HepG2 (cell line): ENCODE data around the gene USP34. TPM values are rescaled to one million over a fixed set of nuclear protein-coding genes. Genes with fewer than 3 reads are reported as not detected.

Source experiments
- AGO2 ChIP-seq: fragments of 200-400 bp; formaldehyde crosslinking; optimal IDR thresholded peaks from 2 replicates; pipeline ENCODE3; 2017; ENCODE audit warnings: mild to moderate bottlenecking, low read depth, low read length, moderate library complexity
- AKAP8 ChIP-seq: sonication (generic); formaldehyde crosslinking; IDR thresholded peaks from 2 replicates; pipeline ENCODE4 v1.5.1; 2020; ENCODE audit warnings: mild to moderate bottlenecking, missing genetic modification reagents
- DNMT3B ChIP-seq: conservative IDR thresholded peaks from 2 replicates; pipeline ENCODE4 v1.6.1; 2016; ENCODE audit warnings: missing biosample characterization, control low read depth
- E2F2 ChIP-seq: sonication (generic); formaldehyde crosslinking; IDR thresholded peaks from 2 replicates; pipeline ENCODE4 v1.4.0; 2020; ENCODE audit warnings: missing genetic modification reagents, borderline replicate concordance
- IKZF1 ChIP-seq: fragments of 450-650 bp; IDR thresholded peaks from 2 replicates; pipeline ENCODE4 v1.7.1; 2016
- PLSCR1 ChIP-seq: sonication (generic); formaldehyde crosslinking; IDR thresholded peaks from 2 replicates; pipeline ENCODE4 v1.5.0; 2020; ENCODE audit warnings: missing genetic modification reagents, mild to moderate bottlenecking, borderline replicate concordance
- POLR2A ChIP-seq, 2 experiments: IDR thresholded peaks; 2 replicates each; pipeline ENCODE4 v1.6.1; 2011; ENCODE audit warnings: low read depth in 2 of 2, low read length in 2 of 2, mild to moderate bottlenecking in 1 of 2, moderate library complexity in 1 of 2; ENCODE audit not compliant: insufficient read depth in 1 of 2
- POLR2G ChIP-seq: fragments of 200-400 bp; formaldehyde crosslinking; IDR thresholded peaks from 2 replicates; pipeline ENCODE4 v1.6.1; 2018; ENCODE audit warnings: mild to moderate bottlenecking, low read depth, low read length, moderate library complexity
- PRPF4 ChIP-seq: fragments of 200-400 bp; formaldehyde crosslinking; IDR thresholded peaks from 2 replicates; pipeline ENCODE4 v1.6.1; 2016; ENCODE audit warnings: low read length, low read depth; ENCODE audit not compliant: poor library complexity, severe bottlenecking
- SALL1 ChIP-seq: sonication (generic); formaldehyde crosslinking; IDR thresholded peaks from 2 replicates; pipeline ENCODE4 v1.8.0; 2022; ENCODE audit warnings: mild to moderate bottlenecking, missing genetic modification reagents
- WIZ ChIP-seq: sonication (generic); formaldehyde crosslinking; IDR thresholded peaks from 2 replicates; pipeline ENCODE4 v1.5.1; 2020; ENCODE audit warnings: mild to moderate bottlenecking, missing genetic modification reagents
- ZBTB33 ChIP-seq: sonication (generic); formaldehyde crosslinking; IDR thresholded peaks from 2 replicates; pipeline ENCODE4 v1.4.0; 2020; ENCODE audit warnings: missing genetic modification reagents
- ZBTB38 ChIP-seq: sonication (generic); formaldehyde crosslinking; IDR thresholded peaks from 2 replicates; pipeline ENCODE4 v1.5.1; 2020; ENCODE audit warnings: mild to moderate bottlenecking, missing genetic modification reagents
- ZHX1 ChIP-seq: sonication (generic); formaldehyde crosslinking; IDR thresholded peaks from 2 replicates; pipeline ENCODE4 v1.8.1; 2022; ENCODE audit warnings: low read depth, mild to moderate bottlenecking, missing genetic modification reagents
- ZNF572 ChIP-seq: sonication (generic); formaldehyde crosslinking; IDR thresholded peaks from 2 replicates; pipeline ENCODE4 v1.5.1; 2020; ENCODE audit warnings: mild to moderate bottlenecking, missing genetic modification reagents
- ZNF576 ChIP-seq: sonication (generic); formaldehyde crosslinking; IDR thresholded peaks from 2 replicates; pipeline ENCODE4 v1.4.0; 2020; ENCODE audit warnings: mild to moderate bottlenecking, missing genetic modification reagents
- ZNF670 ChIP-seq: sonication (generic); formaldehyde crosslinking; IDR thresholded peaks from 2 replicates; pipeline ENCODE4 v1.8.0; 2022; ENCODE audit warnings: mild to moderate bottlenecking, missing genetic modification reagents, borderline replicate concordance
- polyA plus RNA-seq, 8 experiments: library from polyadenylated mRNA; depleted of rRNA in 3 of 8; stranded (reverse) in 7 of 8; unstranded in 1 of 8; fragments of >200 nt; fragmentation: Illumina TruSeq in 4 of 8; extraction: Trizol in 4 of 8; gene quantifications; 2 replicates each; pipeline versions ENCODE4 v1.2.1 to v1.2.3, GENCODE V29; 2011 to 2016; ENCODE audit warnings: low read depth in 4 of 8, missing spikeins in 1 of 8, mixed read lengths in 1 of 8; ENCODE audit not compliant: insufficient read depth in 1 of 8
- total RNA-seq, 5 experiments: library from RNA; depleted of rRNA; stranded (reverse); fragments of >200 nt; fragmentation: Illumina TruSeq; extraction: Trizol; gene quantifications; 2 replicates each; pipeline ENCODE4 v1.2.3, GENCODE V29; 2016; ENCODE audit warnings: low read depth in 1 of 5

USP34 gene
- total and polyA plus RNA-seq, 2 of the 13 experiments (the other 11 are each of a cell fraction or from before 2014, with no cell fraction given): 99.2 to 100 TPM

- TF ChIP-seq ZHX1 (CRISPR knock-in tag) (0 out of 2 replicates have a peak, but pooled peaks have one; percentile 11), WIZ (CRISPR knock-in tag) (no peak), AGO2 (peak; percentile 82), E2F2 (CRISPR knock-in tag) (no peak), ZBTB33 (peak; percentile 56; the same call in 1 of the 2 replicates), ZBTB38 (peak; percentile 96), PRPF4 (peak; percentile 87), POLR2A (IDR thresholded peaks at IDR 0.05; ENCODE audit: insufficient read depth in 1 of 2, low read depth in 2 of 2, low read length in 2 of 2) (0 out of 4 replicates have a peak, but pooled peaks of 1 of the 2 experiments have one; percentile 39), SALL1 (CRISPR knock-in tag) (peak; percentile 35; the same call in 1 of the 2 replicates), IKZF1 (no peak), AKAP8 (peak; percentile 71), ZNF670 (CRISPR knock-in tag) (no peak), POLR2G (peak; percentile 58; the same call in 1 of the 2 replicates), DNMT3B (CRISPR knock-in tag) (no peak), ZNF572 (no peak), ZNF576 (0 out of 2 replicates have a peak, but pooled peaks have one; percentile 59), PLSCR1 (CRISPR knock-in tag) (no peak)
Measured at GRCh38 chr2:61178603-61179545, 292.0 kb downstream of the USP34 start (continued).
